ENCODE results near the gene POU2AF1. TPM values are rescaled to one million over a fixed set of nuclear protein-coding genes. Genes with fewer than 3 reads are reported as not detected.
A peak's percentile ranks its signal among the peaks of the same experiment; 100 is the strongest.

POU2AF1 gene
- total and polyA plus RNA-seq, 2 of the 13 experiments (the other 11 are each of a cell fraction or from before 2014, with no cell fraction given), result 1.9 to 3.6 TPM

GRCh38 chr11:111330234-111330893, 48.7 kb downstream of the POU2AF1 start (continued):
- 0 out of 2 replicates have a peak, but pooled peaks have one; percentile 29 for TF ChIP-seq YEATS2 (CRISPR knock-in tag; IDR thresholded peaks at IDR 0.05; ENCODE audit: borderline replicate concordance)
- TF ChIP-seq ONECUT2 (CRISPR knock-in tag; IDR thresholded peaks at IDR 0.05), result no peak
- TF ChIP-seq HDAC2 (CRISPR knock-in tag; IDR thresholded peaks at IDR 0.05), result peak; percentile 49; the same call in 1 of the 2 replicates
- TF ChIP-seq ARID5B (CRISPR knock-in tag; IDR thresholded peaks at IDR 0.05), result peak; percentile 76
- peak; percentile 90 for TF ChIP-seq RARA (CRISPR knock-in tag; IDR thresholded peaks at IDR 0.05)
- peak; percentile 91 for TF ChIP-seq RXRA (CRISPR knock-in tag; IDR thresholded peaks at IDR 0.05)
- no peak for TF ChIP-seq SRY (CRISPR knock-in tag; IDR thresholded peaks at IDR 0.05)
- peak; percentile 34; the same call in 1 of the 2 replicates for TF ChIP-seq MED1 (CRISPR knock-in tag; IDR thresholded peaks at IDR 0.05)
- 0 out of 2 replicates have a peak, but pooled peaks have one; percentile 19 for TF ChIP-seq MYC (CRISPR knock-in tag; IDR thresholded peaks at IDR 0.05; ENCODE audit: borderline replicate concordance)
- peak; percentile 51; the same call in 1 of the 2 replicates for TF ChIP-seq NCOA2 (CRISPR knock-in tag; IDR thresholded peaks at IDR 0.05)
- 0 out of 2 replicates have a peak, but pooled peaks have one; percentile 42 for TF ChIP-seq ZMYM2 (CRISPR knock-in tag; IDR thresholded peaks at IDR 0.05)
- no peak for TF ChIP-seq BRCA1 (CRISPR knock-in tag; IDR thresholded peaks at IDR 0.05)
- TF ChIP-seq TEAD3 (CRISPR knock-in tag; optimal IDR thresholded peaks at IDR 0.05; ENCODE audit: borderline replicate concordance), result peak; percentile 56
- TF ChIP-seq ZBTB7A (CRISPR knock-in tag; IDR thresholded peaks at IDR 0.05), result 0 out of 2 replicates have a peak, but pooled peaks have one; percentile 20
- no peak for TF ChIP-seq LCORL (IDR thresholded peaks at IDR 0.05)
- 0 out of 2 replicates have a peak, but pooled peaks have one; percentile 29 for TF ChIP-seq LCORL (CRISPR knock-in tag; IDR thresholded peaks at IDR 0.05)
- TF ChIP-seq UBTF (CRISPR knock-in tag; IDR thresholded peaks at IDR 0.05), result no peak
- TF ChIP-seq FOXJ3 (CRISPR knock-in tag; IDR thresholded peaks at IDR 0.05; ENCODE audit: borderline replicate concordance), result 0 out of 2 replicates have a peak, but pooled peaks have one; percentile 44
- no peak for TF ChIP-seq NFE2L1 (CRISPR knock-in tag; IDR thresholded peaks at IDR 0.05; ENCODE audit: borderline replicate concordance)
- no peak for TF ChIP-seq TCF12 (IDR thresholded peaks at IDR 0.05)
- 0 out of 2 replicates have a peak, but pooled peaks have one; percentile 22 for TF ChIP-seq TCF12 (CRISPR knock-in tag; IDR thresholded peaks at IDR 0.05)
- peak; percentile 54; the same call in 1 of the 2 replicates for TF ChIP-seq ZNF292 (CRISPR knock-in tag; IDR thresholded peaks at IDR 0.05; ENCODE audit: borderline replicate concordance, low read depth)
- TF ChIP-seq ZFY (CRISPR knock-in tag; IDR thresholded peaks at IDR 0.05), result 0 out of 2 replicates have a peak, but pooled peaks have one; percentile 38
- TF ChIP-seq PREB (CRISPR knock-in tag; IDR thresholded peaks at IDR 0.05), result no peak
- TF ChIP-seq NR2F2 (IDR thresholded peaks at IDR 0.05; ENCODE audit: borderline replicate concordance, low read depth), result peak; percentile 62
